ENCODE results near the gene NFS1.

NFS1 gene

GRCh38 chr20:35669221-35669620, 29.9 kb downstream of the NFS1 start:
- no peak for DNase-seq

- no peak for DNase-seq
These were observed 33.2 kb downstream of the NFS1 start for GRCh38 chr20:35665949-35666288.

GRCh38 chr20:35664466-35665206, 34.5 kb downstream of the NFS1 start, which contains the start of the genes CPNE1 and RBM12:
CPNE1 (minus strand) TSS chr20:35664900; CDS start chr20:35632923, 31,977 bp downstream.
RBM12 (minus strand) TSS chr20:35664900; CDS start chr20:35655322, 9,578 bp downstream.
- DNase-seq, result peak; percentile 71

GRCh38 chr20:35663516-35664465, 35.4 kb downstream of the NFS1 start:
- DNase-seq, result no peak

GRCh38 chr20:35662551-35662950, 36.6 kb downstream of the NFS1 start:
- DNase-seq, result no peak

- DNase-seq, result no peak
These were observed 37.2 kb downstream of the NFS1 start for GRCh38 chr20:35661908-35662307.

GRCh38 chr20:35661053-35661452, 38.1 kb downstream of the NFS1 start:
- no peak for DNase-seq

- DNase-seq, result no peak
These were observed 38.8 kb downstream of the NFS1 start for GRCh38 chr20:35660122-35660937.

GRCh38 chr20:35657271-35657670, 41.9 kb downstream of the NFS1 start:
- no peak for DNase-seq

- DNase-seq, result no peak
These were observed 44.7 kb downstream of the NFS1 start for GRCh38 chr20:35654415-35654814.

- no peak for DNase-seq
These were observed 45.3 kb downstream of the NFS1 start for GRCh38 chr20:35653893-35654292.

GRCh38 chr20:35653430-35653734, 45.8 kb downstream of the NFS1 start:
- DNase-seq, result no peak

GRCh38 chr20:35652641-35653429, 46.3 kb downstream of the NFS1 start:
- DNase-seq, result no peak

GRCh38 chr20:35651958-35652357, 47.2 kb downstream of the NFS1 start:
- DNase-seq, result no peak

- no peak for DNase-seq
These were observed 48.5 kb downstream of the NFS1 start for GRCh38 chr20:35650632-35651031.

GRCh38 chr20:35648836-35649235, 50.3 kb downstream of the NFS1 start:
- no peak for DNase-seq

GRCh38 chr20:35644806-35645205, 54.3 kb downstream of the NFS1 start:
- DNase-seq, result no peak

- no peak for DNase-seq
These were observed 56.1 kb downstream of the NFS1 start for GRCh38 chr20:35643045-35643444.

- DNase-seq, result no peak
These were observed 57.4 kb downstream of the NFS1 start for GRCh38 chr20:35641743-35642142.

GRCh38 chr20:35640724-35641123, 58.4 kb downstream of the NFS1 start:
- DNase-seq, result no peak

- DNase-seq, result no peak
These were observed 60.4 kb downstream of the NFS1 start for GRCh38 chr20:35638751-35639150.

GRCh38 chr20:35637276-35637675, 61.9 kb downstream of the NFS1 start:
- no peak for DNase-seq

Measured in NCI-H1436 treated with DMSO at 0.1 percent for 48 hours (cell line).